ELF-1 (cell line): ENCODE data around the gene MIF4GD.
"Not testable (repeated sequence)": the region's sequence is repeated elsewhere in the genome, so short reads cannot be mapped to it uniquely, and the experiment has no call there.

Experiments
- DNase-seq: peaks from one replicate; pipeline ENCODE4 v3.0.0-alpha.2; 2016; ENCODE audit warnings: low read depth, low spot score

The MIF4GD gene

DNA sequence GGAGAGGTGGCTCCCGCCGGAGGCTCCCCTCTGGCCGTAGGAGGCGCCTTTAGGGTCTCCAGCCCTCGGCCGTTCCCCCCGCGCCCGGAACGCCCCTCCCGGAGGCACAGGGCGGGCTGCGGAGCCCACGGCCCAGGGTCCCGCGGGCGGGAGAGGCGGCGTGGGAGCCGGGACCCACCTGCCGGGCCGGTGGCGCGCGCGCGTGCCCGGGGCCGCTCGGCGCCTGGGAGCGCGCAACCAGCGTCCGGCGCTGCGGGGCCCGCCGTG, at the start of gene MIF4GD:
Gene MIF4GD, minus strand, starts transcription at position 266 of the 267 bp plus-strand sequence. CDS start 1,036 bp downstream, outside the sequence.
- no peak for DNase-seq

DNA sequence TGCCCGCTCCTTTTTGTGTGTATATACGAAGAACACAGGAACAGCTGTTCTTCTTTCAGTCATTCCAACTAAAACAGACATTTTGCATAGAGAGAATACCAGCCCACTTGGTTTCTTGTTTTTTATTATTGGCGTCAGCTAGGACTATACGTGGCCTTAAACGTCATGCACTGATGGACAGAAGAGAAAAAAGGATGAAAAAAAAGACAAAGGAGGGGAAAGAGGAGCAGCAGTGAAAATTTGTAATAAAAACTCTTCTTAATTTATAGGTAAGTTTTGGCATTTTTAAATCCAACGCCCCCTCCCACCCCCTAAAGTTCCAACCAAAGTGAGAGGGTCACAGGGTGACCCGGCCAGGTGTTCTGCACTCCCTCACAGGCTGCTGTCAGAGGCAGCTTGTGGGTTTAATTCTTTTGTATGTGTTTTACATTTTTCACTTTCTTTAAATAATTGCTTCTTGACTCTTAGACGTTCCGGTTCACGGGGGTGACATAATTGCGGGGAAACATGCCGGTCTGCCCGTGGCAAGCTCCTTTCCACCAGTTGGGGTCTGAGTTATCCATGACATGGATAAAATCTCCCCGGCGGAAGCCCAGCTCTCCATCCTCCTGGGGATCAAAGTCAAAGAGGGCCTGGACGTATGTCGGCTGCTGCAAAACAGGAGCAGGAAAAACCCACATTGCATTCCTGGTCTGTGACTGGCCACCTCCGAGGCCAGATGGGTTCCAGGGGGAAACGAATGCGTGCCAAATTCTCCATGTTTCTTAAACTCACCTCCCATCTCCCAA, 49.1 kb upstream of the MIF4GD start:
- no peak for DNase-seq

- DNase-seq = no peak
Observed at GRCh38 chr17:75318615-75319222, 47.7 kb upstream of the MIF4GD start.

- DNase-seq = peak; percentile 31
Observed at GRCh38 chr17:75318211-75318610, 47.2 kb upstream of the MIF4GD start.

GRCh38 chr17:75317671-75318070, 46.6 kb upstream of the MIF4GD start:
- peak; percentile 39 for DNase-seq

GRCh38 chr17:75316253-75316652, 45.2 kb upstream of the MIF4GD start:
- DNase-seq = no peak

- DNase-seq = no peak
Observed at GRCh38 chr17:75315541-75316243, 44.7 kb upstream of the MIF4GD start.

DNA sequence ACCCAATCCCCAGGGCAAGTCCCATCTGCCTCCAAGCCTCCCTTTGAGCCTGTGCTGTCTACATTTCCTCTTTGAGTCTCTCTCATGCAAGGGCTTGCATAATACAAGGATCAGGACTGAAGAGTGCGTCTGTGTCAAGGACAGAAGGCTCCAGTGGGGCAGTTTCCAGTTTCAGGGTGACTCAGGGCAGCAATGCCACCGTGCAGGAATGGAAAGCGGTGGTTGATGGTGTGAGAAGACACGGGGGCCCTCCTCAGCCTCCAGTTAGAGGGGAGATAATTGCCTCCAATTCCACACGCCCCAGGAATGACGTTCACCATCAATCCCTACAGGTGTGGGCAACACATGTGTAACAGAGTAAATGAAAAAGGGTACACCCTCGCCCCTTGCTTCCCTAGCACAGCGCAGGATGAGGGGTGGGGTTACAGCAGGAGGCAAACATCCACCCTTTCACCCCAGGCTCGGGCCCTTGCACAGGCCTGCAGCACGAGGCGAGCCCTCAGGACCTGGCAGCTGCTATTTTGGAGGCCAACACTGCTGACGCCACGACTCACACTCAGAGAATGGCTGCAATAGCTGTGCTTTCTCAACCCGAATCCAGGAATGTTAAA, 43.0 kb upstream of the MIF4GD start:
- no peak for DNase-seq

DNA sequence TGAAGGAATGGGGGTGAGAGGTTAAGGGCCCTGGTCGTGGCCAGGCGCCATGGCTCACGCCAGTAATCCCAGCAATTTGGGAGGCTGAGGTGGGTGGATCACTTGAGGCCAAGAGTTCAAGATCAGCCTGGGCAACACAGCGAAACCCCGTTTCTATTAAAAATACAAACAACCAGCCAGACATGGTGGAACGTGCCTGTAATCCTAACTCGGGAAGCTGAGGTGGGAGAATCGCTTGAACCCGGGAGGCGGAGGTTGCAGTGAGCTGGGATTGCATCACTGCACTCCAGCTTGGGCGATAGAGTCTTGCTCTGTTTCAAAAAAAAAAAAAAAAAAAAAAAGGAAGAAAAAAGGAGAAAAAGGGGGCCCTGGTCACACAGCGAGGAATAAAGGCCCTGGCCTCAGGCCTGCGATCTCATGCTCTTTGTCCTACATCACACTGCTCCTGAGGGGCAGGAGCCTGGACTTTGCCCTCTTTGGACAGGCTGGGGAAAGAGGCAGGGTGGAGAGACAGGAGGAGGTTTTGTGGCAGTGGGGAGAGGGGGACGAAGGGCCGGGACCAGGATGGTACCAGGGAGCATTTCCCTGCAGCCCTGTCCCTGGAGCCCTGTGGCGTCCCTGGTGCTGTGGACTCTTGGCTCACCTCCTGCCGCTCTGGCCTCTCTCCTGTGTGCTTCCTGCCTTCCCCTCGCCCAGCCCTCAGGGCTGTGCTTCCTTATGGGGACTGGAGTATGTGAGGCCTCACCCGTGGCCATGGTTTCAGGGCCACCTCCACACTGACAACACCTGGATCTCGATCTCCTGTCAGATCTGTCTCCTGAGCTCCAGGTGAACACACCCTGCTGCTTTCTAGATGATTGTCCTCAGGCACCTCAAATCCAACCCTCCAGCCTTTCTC, 38.0 kb upstream of the MIF4GD start:
- DNase-seq = peak; percentile 31

GRCh38 chr17:75307957-75308731, 37.1 kb upstream of the MIF4GD start:
- no peak for DNase-seq

GRCh38 chr17:75301502-75302206, 30.6 kb upstream of the MIF4GD start:
- no peak for DNase-seq

GRCh38 chr17:75301049-75301448, 30.0 kb upstream of the MIF4GD start:
- DNase-seq = no peak

GRCh38 chr17:75300280-75300679, 29.2 kb upstream of the MIF4GD start:
- no peak for DNase-seq

GRCh38 chr17:75295201-75296158, 24.4 kb upstream of the MIF4GD start:
- DNase-seq = no peak

DNA sequence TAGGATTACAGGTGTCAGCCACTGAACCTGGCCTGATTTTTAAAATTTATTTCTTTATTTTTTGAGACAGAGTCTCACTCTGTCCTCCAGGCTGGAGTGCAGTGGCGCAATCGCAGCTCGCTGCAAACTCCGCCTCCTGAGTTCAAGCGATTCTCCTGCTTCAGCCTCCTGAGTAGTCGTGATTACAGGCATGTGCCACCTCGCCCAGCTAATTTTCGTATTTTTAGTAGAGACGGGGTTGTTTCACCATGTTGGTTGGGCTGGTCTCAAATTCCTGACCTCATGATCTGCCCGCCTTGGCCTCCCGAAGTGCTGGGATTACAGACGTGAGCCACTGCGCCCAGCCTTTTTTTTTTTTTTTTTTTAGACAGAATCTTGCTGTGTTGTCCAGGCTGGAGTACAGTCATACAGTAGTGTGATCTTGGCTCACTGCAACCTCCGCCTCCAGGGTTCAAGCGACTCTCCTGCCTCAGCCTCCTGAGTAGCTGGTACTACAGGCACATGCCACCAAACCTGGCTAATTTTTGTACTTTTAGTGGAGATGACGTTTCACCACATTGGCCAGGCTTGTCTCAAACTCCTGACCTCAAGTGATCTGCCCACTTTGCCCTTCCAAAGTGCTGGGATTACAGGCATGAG, 21.9 kb upstream of the MIF4GD start:
- not testable (repeated sequence) for DNase-seq

- no peak for DNase-seq
Observed at GRCh38 chr17:75289832-75290337, 18.9 kb upstream of the MIF4GD start.

GRCh38 chr17:75289115-75289831, 18.2 kb upstream of the MIF4GD start, which contains the start of gene SLC25A19:
Gene SLC25A19 (minus strand): TSS chr17:75289433. CDS start chr17:75286764, 2,669 bp downstream.
- DNase-seq = peak; percentile 99
